H9 (cell line): ENCODE measurements around the gene ANKRD17. TPM values are rescaled to one million over a fixed set of nuclear protein-coding genes. Genes with fewer than 3 reads are reported as not detected.

ENCODE experiments used
- DNase-seq: peaks from one replicate; pipeline ENCODE4 v3.0.0-alpha.2; 2017
- H2AFZ ChIP-seq: one replicate; pipeline ENCODE4 v1.6.1; 2013; ENCODE audit warnings: mild to moderate bottlenecking, low read length, control low read depth, moderate library complexity
- H2AK5ac ChIP-seq: 2 replicates; pipeline ENCODE4 v1.6.1; 2013; ENCODE audit warnings: low read length, control low read depth, mixed read lengths; ENCODE audit not compliant: insufficient read length
- H2BK120ac ChIP-seq: one replicate; pipeline ENCODE4 v1.6.1; 2013; ENCODE audit warnings: low read depth, mild to moderate bottlenecking, low read length, control low read depth, inconsistent platforms; ENCODE audit not compliant: poor library complexity, severe bottlenecking
- H2BK12ac ChIP-seq: 2 replicates; pipeline ENCODE4 v1.6.1; 2013; ENCODE audit warnings: low read length, control low read depth, mixed read lengths, low read depth; ENCODE audit not compliant: insufficient read length
- H2BK15ac ChIP-seq: 2 replicates; pipeline ENCODE4 v1.6.1; 2013; ENCODE audit warnings: low read depth, low read length, control low read depth
- H2BK20ac ChIP-seq: one replicate; pipeline ENCODE4 v1.6.1; 2013; ENCODE audit warnings: low read depth, mild to moderate bottlenecking, low read length, control low read depth, inconsistent platforms; ENCODE audit not compliant: poor library complexity, severe bottlenecking
- H2BK5ac ChIP-seq: 2 replicates; pipeline ENCODE4 v1.6.1; 2013; ENCODE audit warnings: low read length, control low read depth, mixed read lengths; ENCODE audit not compliant: insufficient read length
- H3K14ac ChIP-seq: 2 replicates; pipeline ENCODE4 v1.6.1; 2013; ENCODE audit warnings: low read length, control low read depth; ENCODE audit not compliant: insufficient read depth
- H3K18ac ChIP-seq: 2 replicates; pipeline ENCODE4 v1.6.1; 2013; ENCODE audit warnings: low read depth, mild to moderate bottlenecking, mixed read lengths, low read length, control low read depth; ENCODE audit not compliant: insufficient read length
- H3K23ac ChIP-seq: 2 replicates; pipeline ENCODE4 v1.6.1; 2013; ENCODE audit warnings: low read length, control low read depth, mixed read lengths, low read depth; ENCODE audit not compliant: insufficient read length
- H3K23me2 ChIP-seq: 2 replicates; pipeline ENCODE4 v1.6.1; 2013; ENCODE audit warnings: low read depth, mild to moderate bottlenecking, mixed read lengths, low read length, control low read depth; ENCODE audit not compliant: insufficient read length, poor library complexity, severe bottlenecking
- H3K27ac ChIP-seq: 2 replicates; pipeline ENCODE4 v1.5.1; 2013; ENCODE audit warnings: low read length, control low read depth, mixed read lengths, low read depth; ENCODE audit not compliant: insufficient read length
- H3K27me3 ChIP-seq: 2 replicates; pipeline ENCODE4 v1.6.1; 2013; ENCODE audit warnings: low read length, control low read depth, inconsistent platforms; ENCODE audit not compliant: insufficient read depth
- H3K4ac ChIP-seq: 2 replicates; pipeline ENCODE4 v1.6.1; 2013; ENCODE audit warnings: low read depth, mild to moderate bottlenecking, control low read depth, inconsistent platforms, low read length, moderate library complexity
- H3K4me1 ChIP-seq: 2 replicates; pipeline ENCODE4 v1.6.1; 2013; ENCODE audit warnings: low read length, control low read depth, inconsistent platforms; ENCODE audit not compliant: insufficient read depth
- H3K4me2 ChIP-seq: 2 replicates; pipeline ENCODE4 v1.6.1; 2013; ENCODE audit warnings: low read length, control low read depth, mixed read lengths; ENCODE audit not compliant: insufficient read length, insufficient read depth
- H3K56ac ChIP-seq: 2 replicates; pipeline ENCODE4 v1.6.1; 2013; ENCODE audit warnings: low read depth, mild to moderate bottlenecking, mixed read lengths, low read length, control low read depth; ENCODE audit not compliant: insufficient read length
- H3K79me1 ChIP-seq: 2 replicates; pipeline ENCODE4 v1.6.1; 2013; ENCODE audit warnings: low read depth, mild to moderate bottlenecking, moderate library complexity, low read length, control low read depth, inconsistent platforms; ENCODE audit not compliant: insufficient read depth, poor library complexity, severe bottlenecking
- H3K79me2 ChIP-seq: 2 replicates; pipeline ENCODE4 v1.6.1; 2013; ENCODE audit warnings: low read length, control low read depth, inconsistent platforms; ENCODE audit not compliant: insufficient read depth
- H3K9ac ChIP-seq: 2 replicates; pipeline ENCODE4 v1.6.1; 2013; ENCODE audit warnings: low read length, control low read depth, mixed read lengths; ENCODE audit not compliant: insufficient read length; ENCODE audit errors: extremely low read depth
- H3K9me3 ChIP-seq: one replicate; pipeline ENCODE4 v1.6.1; 2013; ENCODE audit warnings: low read depth, low read length, inconsistent platforms; ENCODE audit not compliant: control insufficient read depth
- H3T11ph ChIP-seq: one replicate; pipeline ENCODE4 v1.6.1; 2013; ENCODE audit warnings: mild to moderate bottlenecking, low read length, control low read depth, inconsistent platforms
- H4K20me1 ChIP-seq: one replicate; pipeline ENCODE4 v1.6.1; 2013; ENCODE audit not compliant: control insufficient read depth, insufficient read length, insufficient read depth
- H4K5ac ChIP-seq: 2 replicates; pipeline ENCODE4 v1.6.1; 2013; ENCODE audit warnings: low read depth, mild to moderate bottlenecking, mixed read lengths, low read length, control low read depth; ENCODE audit not compliant: insufficient read length
- H4K8ac ChIP-seq: replicated peaks from 2 replicates; pipeline ENCODE4 v1.6.1; 2013; ENCODE audit warnings: low read length, control low read depth, mixed read lengths, low read depth; ENCODE audit not compliant: insufficient read length
- H4K91ac ChIP-seq: 2 replicates; pipeline ENCODE4 v1.6.1; 2013; ENCODE audit warnings: low read depth, mild to moderate bottlenecking, moderate library complexity, mixed read lengths, low read length, control low read depth; ENCODE audit not compliant: insufficient read length
- H3K27ac Mint-ChIP-seq, 3 experiments: 2 replicates in 2 of 3; 3 replicates in 1 of 3; pipeline ENCODE4 v1.8.0; 2020 to 2021; ENCODE audit warnings: mixed read lengths in 3 of 3, mild to moderate bottlenecking in 1 of 3, moderate library complexity in 1 of 3
- H3K27me3 Mint-ChIP-seq: 2 replicates; pipeline ENCODE4 v1.8.0; 2021; ENCODE audit warnings: low read depth, mild to moderate bottlenecking, moderate library complexity, mixed read lengths
- H3K36me3 Mint-ChIP-seq, 3 experiments: 2 replicates in 2 of 3; 3 replicates in 1 of 3; pipeline ENCODE4 v1.8.0; 2020 to 2021; ENCODE audit warnings: low read depth in 3 of 3, mixed read lengths in 3 of 3; ENCODE audit not compliant: insufficient read depth in 1 of 3
- H3K4me1 Mint-ChIP-seq, 2 experiments: 2 replicates each; pipeline ENCODE4 v1.8.0; 2020; ENCODE audit warnings: mixed read lengths in 2 of 2
- H3K4me3 Mint-ChIP-seq, 2 experiments: 2 replicates in 1 of 2; 3 replicates in 1 of 2; pipeline ENCODE4 v1.8.0; 2020 to 2021; ENCODE audit warnings: mild to moderate bottlenecking in 2 of 2, mixed read lengths in 2 of 2, moderate library complexity in 1 of 2
- H3K9me3 Mint-ChIP-seq, 2 experiments: 2 replicates in 1 of 2; 3 replicates in 1 of 2; pipeline ENCODE4 v1.8.0; 2020; ENCODE audit warnings: mild to moderate bottlenecking in 2 of 2, mixed read lengths in 2 of 2, moderate library complexity in 1 of 2
- CTCF ChIP-seq: fragments of 200-600 bp; sonication (generic); conservative IDR thresholded peaks from 3 replicates; pipeline ENCODE4 v1.8.0; 2021; ENCODE audit warnings: antibody characterized with exemption, mild to moderate bottlenecking
- WGBS: extraction: QIAGEN DNeasy Blood & Tissue Kit; methylation state at CpG from one replicate; pipeline ENCODE4 v1.1.7; 2013; ENCODE audit warnings: missing lambda C conversion rate, low lambda C conversion rate, mixed read lengths; ENCODE audit not compliant: insufficient read length; ENCODE audit errors: extremely low coverage; 5-methylcytosine and 5-hydroxymethylcytosine counted together
- total RNA-seq: library from RNA; stranded (reverse); gene quantifications from 2 replicates; pipeline ENCODE4 v1.2.1, GENCODE V29; 2021

ANKRD17 gene
- total RNA-seq, 1 experiment from 2014 or later, result 82.4 TPM

DNA sequence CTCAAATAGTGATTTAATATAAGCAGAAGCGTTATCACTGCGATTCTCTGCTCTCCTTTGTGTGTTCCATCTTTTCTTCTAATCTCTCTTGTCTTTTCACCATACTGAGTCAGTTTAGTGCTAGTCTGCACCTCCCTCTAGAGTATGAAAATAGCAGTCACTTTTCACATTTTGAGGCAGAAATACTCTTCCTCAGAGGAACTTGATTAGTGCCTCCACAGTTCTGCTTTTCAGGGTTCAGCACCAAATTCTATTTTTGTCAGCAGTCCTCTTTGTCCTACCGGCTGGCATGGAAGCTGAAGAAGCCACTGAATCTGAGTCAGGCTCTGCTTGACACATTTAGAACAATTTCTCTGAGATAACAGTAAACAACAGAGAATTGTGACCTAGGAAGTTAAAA, 49.7 kb upstream of the ANKRD17 start:
- no peak overlapping the region for H3K4me2 ChIP-seq
- DNase-seq, result no peak

More for the DNA sequence above, 49.7 kb upstream of the ANKRD17 start:
- Mint-ChIP-seq H3K27ac (0 out of 7 replicates have a peak overlapping the region, but pooled peaks of 1 of the 3 experiments have one; percentile 34), H3K27me3 (no peaks in the 10 kb centered on the region), H3K4me3 (no peak overlapping the region; a peak in 1 of 5 replicates), H3K4me1 (no peaks in the 10 kb centered on the region), H3K9me3 (no peaks in the 10 kb centered on the region), H3K36me3 (no peaks in the 10 kb centered on the region)
- Histone ChIP-seq H2AK5ac (no peak overlapping the region), H4K5ac (no peak overlapping the region), H3K27ac (no peak overlapping the region), H3K4ac (no peak overlapping the region), H3K14ac (no peak overlapping the region), H3K23me2 (no peaks in the 10 kb centered on the region), H4K8ac (no peak overlapping the region), H2BK20ac (no peak overlapping the region), H4K20me1 (no peaks in the 10 kb centered on the region), H4K91ac (no peak overlapping the region), H3K9ac (no peak overlapping the region), H2BK120ac (no peak overlapping the region), H2AFZ (no peak overlapping the region), H2BK5ac (no peak overlapping the region), H3K23ac (no peak overlapping the region), H3K56ac (no peak overlapping the region), H3K79me2 (no peaks in the 10 kb centered on the region), H3K4me1 (no peaks in the 10 kb centered on the region), H2BK15ac (no peak overlapping the region), H3K79me1 (no peaks in the 10 kb centered on the region), H3T11ph (no peak overlapping the region), H3K18ac (no peak overlapping the region), H2BK12ac (no peak overlapping the region), H3K27me3 (no peaks in the 10 kb centered on the region), H3K9me3 (no peaks in the 10 kb centered on the region)
- peak; percentile 48; the same call in 2 of the 3 replicates for TF ChIP-seq CTCF
- WGBS, result no CpG with 5 or more reads among the region's 3 CpGs
